AG04450 (cell line): Measurements from ENCODE around the gene GCN1. TPM values are rescaled to one million over a fixed set of nuclear protein-coding genes. Genes with fewer than 3 reads are reported as not detected.

ENCODE experiments used
- CTCF ChIA-PET: fragments of 300-600, 350-600 bp; formaldehyde crosslinking; extraction: SDS; loops from one replicate; lab custom pipeline; 2022; ENCODE audit warnings: antibody characterized with exemption, inconsistent platforms; lab: Charles Lee
- POLR2A ChIA-PET: fragments of 350-600 bp; formaldehyde crosslinking; extraction: SDS; loops from one replicate; lab custom pipeline; 2021; ENCODE audit warnings: antibody characterized with exemption, inconsistent platforms; lab: Yijun Ruan, JAX
- DNase-seq: peaks from one replicate; pipeline ENCODE4 v3.0.0-alpha.2; 2011; ENCODE audit warnings: low read depth, low spot score
- H3K27ac ChIP-seq: one replicate; pipeline ENCODE4 v1.5.1; 2012; ENCODE audit warnings: low read depth, low read length, control low read depth
- H3K27me3 ChIP-seq: one replicate; pipeline ENCODE4 v1.6.0; 2012; ENCODE audit warnings: low read length; ENCODE audit not compliant: control insufficient read depth, insufficient read depth
- H3K4me3 ChIP-seq: 2 replicates; pipeline ENCODE4 v1.5.1; 2011; ENCODE audit warnings: mild to moderate bottlenecking, low read depth, low read length, control low read depth
- H3K9me3 ChIP-seq: 2 replicates; pipeline ENCODE4 v1.5.1; 2012; ENCODE audit warnings: low read length; ENCODE audit not compliant: control insufficient read depth, insufficient read depth
- CTCF ChIP-seq: IDR thresholded peaks from 2 replicates; pipeline ENCODE4 v1.5.1; 2011; ENCODE audit warnings: low read depth, low read length, control low read depth, inconsistent platforms
- polyA plus RNA-seq: library from polyadenylated mRNA; depleted of rRNA; stranded (reverse); fragments of >200 nt; gene quantifications from 2 replicates; pipeline ENCODE4 v1.2.3, GENCODE V29; 2011; rRNA removed
- small RNA-seq: library from RNA; depleted of rRNA; stranded (forward); fragments of <200 nt; gene quantifications from one replicate; pipeline ENCODE3, GENCODE V24; 2012; ENCODE audit warnings: low read depth; ENCODE audit not compliant: insufficient read length

GCN1 gene
- polyA plus RNA-seq, 1 experiment: 44.5 TPM

- no peak for DNase-seq
- H3K27ac ChIP-seq: no peak overlapping the region
- H3K27me3 ChIP-seq: peaks cover 30% of the 10 kb centered on the region
- no peak overlapping the region for H3K4me3 ChIP-seq
- no peak for TF ChIP-seq CTCF
- H3K9me3 ChIP-seq: no peaks in the 10 kb centered on the region
- CTCF ChIA-PET: no interaction called here
- POLR2A ChIA-PET: no interaction called here
Measured at GRCh38 chr12:120078868-120079267, 115.6 kb downstream of the GCN1 start.

GRCh38 chr12:120077260-120077659, 117.3 kb downstream of the GCN1 start:
- no peak for TF ChIP-seq CTCF
- ChIA-PET CTCF (interaction anchor here (0.8 kb wide), 1 partner anchor 10 kb away, joined by 6 read pairs; no protein-coding TSS in a partner anchor), POLR2A (no interaction called here)
- H3K27me3 ChIP-seq: peaks cover 32% of the 10 kb centered on the region
- no peaks in the 10 kb centered on the region for H3K9me3 ChIP-seq
- no peak overlapping the region for H3K4me3 ChIP-seq
- no peak overlapping the region for H3K27ac ChIP-seq
- no peak for DNase-seq

Small RNAs within 50 kb of the gene (small RNA-seq; reads per million reads assigned to genes)
- not detected for gene MIR4498

Other genes with a start within 250 kb of the GCN1 start
- not detected in 2 replicates for gene BICDL1, start 205.5 kb downstream of the GCN1 start, polyA plus RNA-seq
- gene RAB35, start 78.0 kb downstream of the GCN1 start, polyA plus RNA-seq: 52.9 and 64.9 TPM in 2 replicates
- gene RPLP0, start 6.4 kb upstream of the GCN1 start, polyA plus RNA-seq: 4,854 and 5,695 TPM in 2 replicates
- gene PXN, start 71.0 kb upstream of the GCN1 start, polyA plus RNA-seq: 35.0 and 48.1 TPM in 2 replicates
- gene RNU4-2, start 97.2 kb upstream of the GCN1 start, polyA plus RNA-seq: under 0.01 TPM in 2 replicates
- under 0.01 TPM in 1 of 2 replicates, not detected in the other for gene RNU4-1, start 98.5 kb upstream of the GCN1 start, polyA plus RNA-seq
- 1.4 and 1.9 TPM in 2 replicates for gene SIRT4, start 107.6 kb upstream of the GCN1 start, polyA plus RNA-seq
- gene PLA2G1B, start 133.1 kb upstream of the GCN1 start, polyA plus RNA-seq: 0.20 and 0.41 TPM in 2 replicates
- not detected in 2 replicates for gene MSI1, start 174.4 kb upstream of the GCN1 start, polyA plus RNA-seq
- 414 and 536 TPM in 2 replicates for gene COX6A1, start 243.4 kb upstream of the GCN1 start, polyA plus RNA-seq